Measurements from ENCODE around the gene PRKCE. TPM values are rescaled to one million over a fixed set of nuclear protein-coding genes. Genes with fewer than 3 reads are reported as not detected.

The PRKCE gene
- polyA plus RNA-seq, 1 of the 3 experiments (the other 2 are of a cell fraction) = 16.3 TPM

DNA sequence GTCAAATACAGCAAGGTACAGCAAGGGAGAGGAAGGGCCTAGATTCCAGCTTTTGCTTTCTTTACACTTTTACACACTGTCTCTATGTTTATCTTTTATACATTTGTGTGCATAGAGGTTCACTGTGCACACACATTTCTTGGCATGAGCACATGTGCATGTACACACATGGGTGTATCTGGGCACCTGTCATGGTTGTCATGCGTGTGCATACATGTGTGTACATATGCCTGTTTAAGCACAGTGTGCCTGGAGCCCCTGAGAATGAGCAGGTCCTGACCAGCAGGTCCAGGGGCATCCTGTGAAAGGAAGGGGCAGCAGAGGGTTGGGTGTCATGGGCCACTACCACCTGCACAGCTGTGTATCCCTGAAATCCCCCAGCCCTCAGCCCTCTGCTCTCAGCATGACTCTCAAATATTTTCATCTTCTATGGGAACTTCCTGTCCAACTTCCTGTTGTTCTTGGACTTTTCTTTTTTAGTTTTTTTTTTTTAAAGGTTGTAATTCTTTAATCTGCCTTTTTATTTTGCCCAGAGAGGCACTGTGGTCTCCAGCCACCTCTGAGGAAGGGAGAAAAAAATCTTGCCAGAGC, 548.7 kb downstream of the PRKCE start:
- Histone ChIP-seq H3K9ac (no peak overlapping the region), H3K9me3 (no peaks in the 10 kb centered on the region), H3K27ac (ENCODE audit: low read depth in 2 of 2, low read length in 1 of 2) (no peak overlapping the region), H3K79me2 (ENCODE audit: insufficient read depth) (no peaks in the 10 kb centered on the region), H4K20me1 (ENCODE audit: insufficient read depth) (no peaks in the 10 kb centered on the region), H3K36me3 (replicated peaks in 1 of 2; ENCODE audit: control insufficient read depth in 1 of 2, insufficient read depth in 2 of 2, low read length in 1 of 2) (no peaks in the 10 kb centered on the region), H3K27me3 (ENCODE audit: insufficient read depth) (no peaks in the 10 kb centered on the region), H3K9me2 (no peaks in the 10 kb centered on the region), H2AFZ (ENCODE audit: low read depth) (0 out of 2 replicates have a peak overlapping the region, but pooled peaks have one; percentile 33), H3K4me2 (no peak overlapping the region), H3K4me3 (ENCODE audit: low read depth in 2 of 2, low read length in 1 of 2) (no peak overlapping the region), H3F3A (replicated peaks; ENCODE audit: insufficient read depth) (no peaks in the 10 kb centered on the region), H3K4me1 (ENCODE audit: control insufficient read depth in 1 of 2, insufficient read depth in 2 of 2, low read depth in 1 of 2, low read length in 1 of 2) (no peaks in the 10 kb centered on the region; a peak in 1 of 4 replicates)
- ChIA-PET POLR2A (no interaction called here), CTCF (interaction anchor here (1.0 to 2.3 kb wide), 2 partner anchors 9 to 101 kb away, joined by 3 to 8 read pairs; no protein-coding TSS in a partner anchor)
- TF ChIP-seq MEF2A (IDR thresholded peaks at IDR 0.05; ENCODE audit: borderline replicate concordance, low read depth) = no peak
- DNase-seq = no peak
- 94% methylated on average over 1 of the region's 1 CpG for WGBS (ENCODE audit: low lambda C conversion rate)

DNA sequence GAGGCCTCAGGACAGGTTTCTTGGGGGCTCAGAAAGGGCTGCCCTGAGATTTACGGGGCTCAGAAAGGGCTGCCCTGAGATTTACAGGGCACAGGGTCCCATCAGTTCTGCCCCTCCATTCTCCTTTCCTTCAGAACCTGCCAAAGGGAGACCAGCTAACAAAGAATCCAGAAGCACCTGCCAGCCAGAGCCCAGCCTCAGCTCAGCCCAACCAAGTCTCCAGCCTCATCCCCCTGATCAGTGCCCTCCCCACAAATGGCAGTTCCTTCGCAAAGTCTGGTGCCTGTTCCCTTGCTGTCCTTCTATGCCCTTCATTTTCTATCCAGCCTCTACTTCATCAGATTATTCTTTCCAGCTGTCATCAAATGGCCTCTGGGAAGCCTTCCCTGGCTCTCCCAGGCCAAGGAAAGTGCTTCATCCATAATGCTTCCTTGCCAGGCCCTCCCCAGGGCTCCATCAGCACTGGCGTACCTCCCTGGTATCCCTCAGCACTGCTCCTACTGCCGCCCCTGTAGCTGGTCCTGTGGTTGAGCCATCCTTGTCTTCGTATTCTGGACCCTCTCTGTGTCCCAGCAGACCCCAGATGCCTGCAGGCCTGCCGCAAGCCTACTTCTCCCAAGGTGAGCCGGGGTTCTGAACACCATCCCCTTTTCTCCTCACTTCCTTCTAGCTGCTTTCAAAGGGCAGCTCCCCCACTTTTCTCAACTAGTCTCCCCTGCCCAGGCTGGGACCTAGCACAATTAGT, 549.6 kb downstream of the PRKCE start:
- Histone ChIP-seq H3K79me2 (ENCODE audit: insufficient read depth) (no peaks in the 10 kb centered on the region), H3F3A (replicated peaks; ENCODE audit: insufficient read depth) (no peaks in the 10 kb centered on the region), H3K36me3 (replicated peaks in 1 of 2; ENCODE audit: control insufficient read depth in 1 of 2, insufficient read depth in 2 of 2, low read length in 1 of 2) (no peaks in the 10 kb centered on the region), H3K9me2 (no peaks in the 10 kb centered on the region), H3K27me3 (ENCODE audit: insufficient read depth) (no peaks in the 10 kb centered on the region), H3K9ac (no peak overlapping the region), H3K4me1 (ENCODE audit: control insufficient read depth in 1 of 2, insufficient read depth in 2 of 2, low read depth in 1 of 2, low read length in 1 of 2) (no peaks in the 10 kb centered on the region; a peak in 1 of 4 replicates), H4K20me1 (ENCODE audit: insufficient read depth) (no peaks in the 10 kb centered on the region), H3K9me3 (no peaks in the 10 kb centered on the region), H3K4me2 (no peak overlapping the region), H3K4me3 (ENCODE audit: low read depth in 2 of 2, low read length in 1 of 2) (no peak overlapping the region), H3K27ac (ENCODE audit: low read depth in 2 of 2, low read length in 1 of 2) (no peak overlapping the region), H2AFZ (ENCODE audit: low read depth) (0 out of 2 replicates have a peak overlapping the region, but pooled peaks have one; percentile 33)
- ChIA-PET POLR2A (no interaction called here), CTCF (interaction anchor here (0.9 to 2.3 kb wide), 2 partner anchors 8 to 14 kb away, joined by 3 to 8 read pairs; no protein-coding TSS in a partner anchor)
- no peak for DNase-seq
- TF ChIP-seq NFIC (IDR thresholded peaks at IDR 0.05; ENCODE audit: borderline replicate concordance) = no peak
- no peak for TF ChIP-seq RCOR1 (IDR thresholded peaks at IDR 0.05; ENCODE audit: low read length)
- TF ChIP-seq MEF2A (IDR thresholded peaks at IDR 0.05; ENCODE audit: borderline replicate concordance, low read depth) = no peak
- no peak for TF ChIP-seq FOXJ3 (CRISPR knock-in tag; IDR thresholded peaks at IDR 0.05)
- no peak for TF ChIP-seq FOSL2 (IDR thresholded peaks at IDR 0.05; ENCODE audit: borderline replicate concordance, low read depth)
- TF ChIP-seq TCF12 (IDR thresholded peaks at IDR 0.05) = no peak
- no peak for TF ChIP-seq TEAD4 (IDR thresholded peaks at IDR 0.05; ENCODE audit: borderline replicate concordance, insufficient read depth)
- TF ChIP-seq GATA2 (CRISPR knock-in tag; IDR thresholded peaks at IDR 0.05) = no peak
- TF ChIP-seq TAF1 (IDR thresholded peaks at IDR 0.05; ENCODE audit: borderline replicate concordance, low read depth, low read length) = no peak
- TF ChIP-seq, protein P1, sequence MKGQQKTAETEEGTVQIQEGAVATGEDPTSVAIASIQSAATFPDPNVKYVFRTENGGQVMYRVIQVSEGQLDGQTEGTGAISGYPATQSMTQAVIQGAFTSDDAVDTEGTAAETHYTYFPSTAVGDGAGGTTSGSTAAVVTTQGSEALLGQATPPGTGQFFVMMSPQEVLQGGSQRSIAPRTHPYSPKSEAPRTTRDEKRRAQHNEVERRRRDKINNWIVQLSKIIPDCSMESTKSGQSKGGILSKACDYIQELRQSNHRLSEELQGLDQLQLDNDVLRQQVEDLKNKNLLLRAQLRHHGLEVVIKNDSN (IDR thresholded peaks at IDR 0.05; ENCODE audit: borderline replicate concordance, low read depth) = no peak
- TF ChIP-seq, protein P2, sequence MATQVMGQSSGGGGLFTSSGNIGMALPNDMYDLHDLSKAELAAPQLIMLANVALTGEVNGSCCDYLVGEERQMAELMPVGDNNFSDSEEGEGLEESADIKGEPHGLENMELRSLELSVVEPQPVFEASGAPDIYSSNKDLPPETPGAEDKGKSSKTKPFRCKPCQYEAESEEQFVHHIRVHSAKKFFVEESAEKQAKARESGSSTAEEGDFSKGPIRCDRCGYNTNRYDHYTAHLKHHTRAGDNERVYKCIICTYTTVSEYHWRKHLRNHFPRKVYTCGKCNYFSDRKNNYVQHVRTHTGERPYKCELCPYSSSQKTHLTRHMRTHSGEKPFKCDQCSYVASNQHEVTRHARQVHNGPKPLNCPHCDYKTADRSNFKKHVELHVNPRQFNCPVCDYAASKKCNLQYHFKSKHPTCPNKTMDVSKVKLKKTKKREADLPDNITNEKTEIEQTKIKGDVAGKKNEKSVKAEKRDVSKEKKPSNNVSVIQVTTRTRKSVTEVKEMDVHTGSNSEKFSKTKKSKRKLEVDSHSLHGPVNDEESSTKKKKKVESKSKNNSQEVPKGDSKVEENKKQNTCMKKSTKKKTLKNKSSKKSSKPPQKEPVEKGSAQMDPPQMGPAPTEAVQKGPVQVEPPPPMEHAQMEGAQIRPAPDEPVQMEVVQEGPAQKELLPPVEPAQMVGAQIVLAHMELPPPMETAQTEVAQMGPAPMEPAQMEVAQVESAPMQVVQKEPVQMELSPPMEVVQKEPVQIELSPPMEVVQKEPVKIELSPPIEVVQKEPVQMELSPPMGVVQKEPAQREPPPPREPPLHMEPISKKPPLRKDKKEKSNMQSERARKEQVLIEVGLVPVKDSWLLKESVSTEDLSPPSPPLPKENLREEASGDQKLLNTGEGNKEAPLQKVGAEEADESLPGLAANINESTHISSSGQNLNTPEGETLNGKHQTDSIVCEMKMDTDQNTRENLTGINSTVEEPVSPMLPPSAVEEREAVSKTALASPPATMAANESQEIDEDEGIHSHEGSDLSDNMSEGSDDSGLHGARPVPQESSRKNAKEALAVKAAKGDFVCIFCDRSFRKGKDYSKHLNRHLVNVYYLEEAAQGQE (IDR thresholded peaks at IDR 0.05; ENCODE audit: low read depth, low read length) = no peak
- TF ChIP-seq, protein P3, sequence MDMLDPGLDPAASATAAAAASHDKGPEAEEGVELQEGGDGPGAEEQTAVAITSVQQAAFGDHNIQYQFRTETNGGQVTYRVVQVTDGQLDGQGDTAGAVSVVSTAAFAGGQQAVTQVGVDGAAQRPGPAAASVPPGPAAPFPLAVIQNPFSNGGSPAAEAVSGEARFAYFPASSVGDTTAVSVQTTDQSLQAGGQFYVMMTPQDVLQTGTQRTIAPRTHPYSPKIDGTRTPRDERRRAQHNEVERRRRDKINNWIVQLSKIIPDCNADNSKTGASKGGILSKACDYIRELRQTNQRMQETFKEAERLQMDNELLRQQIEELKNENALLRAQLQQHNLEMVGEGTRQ (IDR thresholded peaks at IDR 0.05; ENCODE audit: borderline replicate concordance, low read depth, low read length) = no peak
- no peak for TF ChIP-seq MXI1 (IDR thresholded peaks at IDR 0.05; ENCODE audit: low read depth, low read length)
- TF ChIP-seq, protein P4, sequence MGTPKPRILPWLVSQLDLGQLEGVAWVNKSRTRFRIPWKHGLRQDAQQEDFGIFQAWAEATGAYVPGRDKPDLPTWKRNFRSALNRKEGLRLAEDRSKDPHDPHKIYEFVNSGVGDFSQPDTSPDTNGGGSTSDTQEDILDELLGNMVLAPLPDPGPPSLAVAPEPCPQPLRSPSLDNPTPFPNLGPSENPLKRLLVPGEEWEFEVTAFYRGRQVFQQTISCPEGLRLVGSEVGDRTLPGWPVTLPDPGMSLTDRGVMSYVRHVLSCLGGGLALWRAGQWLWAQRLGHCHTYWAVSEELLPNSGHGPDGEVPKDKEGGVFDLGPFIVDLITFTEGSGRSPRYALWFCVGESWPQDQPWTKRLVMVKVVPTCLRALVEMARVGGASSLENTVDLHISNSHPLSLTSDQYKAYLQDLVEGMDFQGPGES (IDR thresholded peaks at IDR 0.05; ENCODE audit: low read depth, low read length) = no peak
- no peak for TF ChIP-seq SIN3A (IDR thresholded peaks at IDR 0.05; ENCODE audit: borderline replicate concordance, low read depth, low read length)
- 80% methylated on average over 7 of the region's 7 CpGs for WGBS (ENCODE audit: low lambda C conversion rate)

Measured in SK-N-SH (cell line).